ENCODE measurements around the gene TBC1D9B.

- TF ChIP-seq CTCF (IDR thresholded peaks at IDR 0.05; ENCODE audit: low read depth, low read length): no peak
- TF ChIP-seq EZH2phosphoT487 (IDR thresholded peaks at IDR 0.05; ENCODE audit: low read depth): no peak
These were observed 87.6 kb downstream of the TBC1D9B start for GRCh38 chr5:179820127-179820482.
